OCI-LY7 (cell line): Measurements from ENCODE around the gene KCNK1.

Experiments
- EZH2phosphoT487 ChIP-seq: fragments of 200-600 bp; sonication (generic); IDR thresholded peaks from 2 replicates; pipeline ENCODE4 v1.6.1; 2018; ENCODE audit warnings: low read depth, borderline replicate concordance, mild to moderate bottlenecking, mixed run types, antibody characterized with exemption, low read length, moderate library complexity, mixed read lengths
- TF ChIP-seq, protein P1 (sequence below): fragments of 200-600 bp; sonication (generic); conservative IDR thresholded peaks from 2 replicates; pipeline ENCODE4 v1.5.1; 2014; ENCODE audit warnings: mild to moderate bottlenecking, antibody characterized with exemption, low read length, moderate library complexity, mixed read lengths

- TF ChIP-seq, protein P1, sequence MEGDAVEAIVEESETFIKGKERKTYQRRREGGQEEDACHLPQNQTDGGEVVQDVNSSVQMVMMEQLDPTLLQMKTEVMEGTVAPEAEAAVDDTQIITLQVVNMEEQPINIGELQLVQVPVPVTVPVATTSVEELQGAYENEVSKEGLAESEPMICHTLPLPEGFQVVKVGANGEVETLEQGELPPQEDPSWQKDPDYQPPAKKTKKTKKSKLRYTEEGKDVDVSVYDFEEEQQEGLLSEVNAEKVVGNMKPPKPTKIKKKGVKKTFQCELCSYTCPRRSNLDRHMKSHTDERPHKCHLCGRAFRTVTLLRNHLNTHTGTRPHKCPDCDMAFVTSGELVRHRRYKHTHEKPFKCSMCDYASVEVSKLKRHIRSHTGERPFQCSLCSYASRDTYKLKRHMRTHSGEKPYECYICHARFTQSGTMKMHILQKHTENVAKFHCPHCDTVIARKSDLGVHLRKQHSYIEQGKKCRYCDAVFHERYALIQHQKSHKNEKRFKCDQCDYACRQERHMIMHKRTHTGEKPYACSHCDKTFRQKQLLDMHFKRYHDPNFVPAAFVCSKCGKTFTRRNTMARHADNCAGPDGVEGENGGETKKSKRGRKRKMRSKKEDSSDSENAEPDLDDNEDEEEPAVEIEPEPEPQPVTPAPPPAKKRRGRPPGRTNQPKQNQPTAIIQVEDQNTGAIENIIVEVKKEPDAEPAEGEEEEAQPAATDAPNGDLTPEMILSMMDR, result no peak
- no peak for TF ChIP-seq EZH2phosphoT487
These were observed 43.2 kb upstream of the KCNK1 start for GRCh38 chr1:233570706-233571105.
